Activated CD8-positive, alpha-beta T cell treated with anti-CD3 and anti-CD28 coated beads for 36 hours (primary cell): ENCODE results near the gene TAF4B. TPM values are rescaled to one million over a fixed set of nuclear protein-coding genes. Genes with fewer than 3 reads are reported as not detected.
A peak's percentile ranks its signal among the peaks of the same experiment; 100 is the strongest.

Experiments used
- ATAC-seq: fragments of 200-7000 bp; cut with Tn5 transposase; one replicate; pipeline ENCODE4 v1.10.0; 2021; ENCODE audit warnings: mild to moderate bottlenecking, moderate library complexity
- CTCF ChIA-PET: fragments of 350-600 bp; sonication (Branson Sonifier 250); formaldehyde crosslinking; loops from one replicate; lab custom pipeline; 2021; ENCODE audit warnings: antibody characterized with exemption; lab: Charles Lee
- POLR2A ChIA-PET: fragments of 350-600 bp; sonication (Branson Sonifier 250); formaldehyde crosslinking; loops from one replicate; lab custom pipeline; 2021; ENCODE audit warnings: antibody characterized with exemption; lab: Charles Lee
- DNase-seq: peaks from one replicate; pipeline ENCODE4 v3.0.0-alpha.2; 2020
- H3K27ac Mint-ChIP-seq: one replicate; pipeline ENCODE4 v1.8.0; 2021; ENCODE audit warnings: mild to moderate bottlenecking, mixed read lengths
- H3K27me3 Mint-ChIP-seq: one replicate; pipeline ENCODE4 v1.8.0; 2021; ENCODE audit warnings: mixed read lengths
- H3K36me3 Mint-ChIP-seq: one replicate; pipeline ENCODE4 v1.8.0; 2021; ENCODE audit warnings: low read depth, mixed read lengths
- H3K4me1 Mint-ChIP-seq: one replicate; pipeline ENCODE4 v1.8.0; 2021; ENCODE audit warnings: low read depth, mixed read lengths
- H3K4me3 Mint-ChIP-seq: one replicate; pipeline ENCODE4 v1.8.0; 2021; ENCODE audit warnings: mild to moderate bottlenecking, moderate library complexity, mixed read lengths
- H3K9me3 Mint-ChIP-seq: one replicate; pipeline ENCODE4 v1.8.0; 2021; ENCODE audit warnings: mixed read lengths
- intact Hi-C: fragments of 100-400 bp; cut with micrococcal nuclease; formaldehyde crosslinking; loops from one replicate; pipeline ENCODE4 v1.10.0; 2022
- total RNA-seq, 2 experiments: library from RNA; stranded (reverse); gene quantifications; one replicate each; pipeline ENCODE4 v1.2.3, GENCODE V29; 2021
- TF ChIP-seq, protein P1 (sequence below): fragments of 200-600 bp; IDR thresholded peaks from one replicate; pipeline ENCODE4 v1.8.0; 2022; ENCODE audit warnings: antibody characterized with exemption, mild to moderate bottlenecking

Gene TAF4B
- total RNA-seq, 2 experiments from 2014 or later, result 14.7 to 15.1 TPM

DNA sequence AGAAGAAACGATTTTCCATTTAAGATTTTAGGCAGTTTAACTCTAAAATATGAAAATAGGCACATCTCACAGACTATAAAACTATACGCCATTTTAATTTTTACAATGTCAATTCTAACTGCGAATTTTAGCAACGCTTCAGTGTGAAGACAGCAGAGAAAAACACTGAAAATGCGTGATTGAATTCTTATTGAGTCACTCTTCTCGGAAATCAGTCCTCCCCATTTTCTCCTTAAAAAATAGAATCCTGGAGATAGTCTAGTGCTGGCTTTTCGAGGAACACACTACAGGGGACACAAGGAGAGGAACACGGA lies 373 bp upstream of the TAF4B start:
- no peaks in the 10 kb centered on the region for H3K27me3 Mint-ChIP-seq
- peak overlapping the region; percentile 96 for H3K27ac Mint-ChIP-seq
- ATAC-seq, result peak; percentile 25
- no peak for DNase-seq
- intact Hi-C loops, result loop anchor here (2.0 to 5.0 kb wide), 2 partner anchors 33 to 134 kb away; partner anchors contain the start of gene SS18
- H3K4me3 Mint-ChIP-seq, result peak overlapping the region; percentile 95
- CTCF ChIA-PET, result no interaction called here
- no peaks in the 10 kb centered on the region for H3K9me3 Mint-ChIP-seq
- H3K36me3 Mint-ChIP-seq, result peaks cover 7% of the 10 kb centered on the region
- peaks cover 37% of the 10 kb centered on the region for H3K4me1 Mint-ChIP-seq
- TF ChIP-seq, protein P1, sequence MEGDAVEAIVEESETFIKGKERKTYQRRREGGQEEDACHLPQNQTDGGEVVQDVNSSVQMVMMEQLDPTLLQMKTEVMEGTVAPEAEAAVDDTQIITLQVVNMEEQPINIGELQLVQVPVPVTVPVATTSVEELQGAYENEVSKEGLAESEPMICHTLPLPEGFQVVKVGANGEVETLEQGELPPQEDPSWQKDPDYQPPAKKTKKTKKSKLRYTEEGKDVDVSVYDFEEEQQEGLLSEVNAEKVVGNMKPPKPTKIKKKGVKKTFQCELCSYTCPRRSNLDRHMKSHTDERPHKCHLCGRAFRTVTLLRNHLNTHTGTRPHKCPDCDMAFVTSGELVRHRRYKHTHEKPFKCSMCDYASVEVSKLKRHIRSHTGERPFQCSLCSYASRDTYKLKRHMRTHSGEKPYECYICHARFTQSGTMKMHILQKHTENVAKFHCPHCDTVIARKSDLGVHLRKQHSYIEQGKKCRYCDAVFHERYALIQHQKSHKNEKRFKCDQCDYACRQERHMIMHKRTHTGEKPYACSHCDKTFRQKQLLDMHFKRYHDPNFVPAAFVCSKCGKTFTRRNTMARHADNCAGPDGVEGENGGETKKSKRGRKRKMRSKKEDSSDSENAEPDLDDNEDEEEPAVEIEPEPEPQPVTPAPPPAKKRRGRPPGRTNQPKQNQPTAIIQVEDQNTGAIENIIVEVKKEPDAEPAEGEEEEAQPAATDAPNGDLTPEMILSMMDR, result no peak
- POLR2A ChIA-PET, result interaction anchor here (0.9 to 3.1 kb wide), 5 partner anchors 8 to 149 kb away, joined by 4 to 12 read pairs (median 5); no protein-coding TSS in a partner anchor

DNA sequence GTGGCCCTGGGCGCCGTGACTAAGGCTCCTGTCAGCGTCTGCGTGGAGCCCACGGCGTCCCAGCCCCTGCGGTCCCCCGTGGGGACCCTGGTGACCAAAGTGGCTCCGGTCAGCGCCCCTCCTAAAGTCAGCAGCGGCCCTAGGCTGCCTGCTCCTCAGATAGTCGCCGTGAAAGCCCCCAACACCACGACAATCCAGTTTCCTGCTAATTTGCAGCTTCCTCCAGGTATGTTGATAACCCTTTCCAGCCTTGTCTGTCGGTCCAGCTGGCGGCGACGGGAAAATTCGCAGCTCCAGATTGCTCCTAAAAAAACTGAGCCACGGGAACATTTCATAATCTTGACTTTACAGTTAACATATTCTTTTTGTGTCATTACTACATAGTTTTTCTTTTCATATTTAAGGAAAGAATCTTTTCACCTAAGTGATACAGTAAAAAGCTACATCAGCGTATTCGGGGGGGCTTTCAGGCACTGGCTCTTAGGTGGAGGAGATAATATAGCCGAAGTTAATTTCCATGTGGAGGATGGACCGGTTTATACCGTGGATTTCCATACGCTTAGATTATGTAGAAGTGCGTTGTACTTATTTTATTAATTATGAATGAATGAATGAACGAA lies 916 bp downstream of the TAF4B start:
- peaks cover 13% of the 10 kb centered on the region for H3K36me3 Mint-ChIP-seq
- peaks cover 45% of the 10 kb centered on the region for H3K4me1 Mint-ChIP-seq
- CTCF ChIA-PET, result no interaction called here
- H3K27me3 Mint-ChIP-seq, result no peaks in the 10 kb centered on the region
- no peaks in the 10 kb centered on the region for H3K9me3 Mint-ChIP-seq
- no peak for DNase-seq
- no peak for ATAC-seq
- TF ChIP-seq, protein P1, result no peak
- POLR2A ChIA-PET, result interaction anchor here (0.8 to 3.1 kb wide), 10 partner anchors 8 to 150 kb away, joined by 3 to 12 read pairs (median 4); no protein-coding TSS in a partner anchor
- peak overlapping the region; percentile 86 for H3K27ac Mint-ChIP-seq
- intact Hi-C loops, result loop anchor here (2.0 to 5.0 kb wide), 2 partner anchors 34 to 135 kb away; partner anchors contain the start of gene SS18
- H3K4me3 Mint-ChIP-seq, result peak overlapping the region; percentile 95

DNA sequence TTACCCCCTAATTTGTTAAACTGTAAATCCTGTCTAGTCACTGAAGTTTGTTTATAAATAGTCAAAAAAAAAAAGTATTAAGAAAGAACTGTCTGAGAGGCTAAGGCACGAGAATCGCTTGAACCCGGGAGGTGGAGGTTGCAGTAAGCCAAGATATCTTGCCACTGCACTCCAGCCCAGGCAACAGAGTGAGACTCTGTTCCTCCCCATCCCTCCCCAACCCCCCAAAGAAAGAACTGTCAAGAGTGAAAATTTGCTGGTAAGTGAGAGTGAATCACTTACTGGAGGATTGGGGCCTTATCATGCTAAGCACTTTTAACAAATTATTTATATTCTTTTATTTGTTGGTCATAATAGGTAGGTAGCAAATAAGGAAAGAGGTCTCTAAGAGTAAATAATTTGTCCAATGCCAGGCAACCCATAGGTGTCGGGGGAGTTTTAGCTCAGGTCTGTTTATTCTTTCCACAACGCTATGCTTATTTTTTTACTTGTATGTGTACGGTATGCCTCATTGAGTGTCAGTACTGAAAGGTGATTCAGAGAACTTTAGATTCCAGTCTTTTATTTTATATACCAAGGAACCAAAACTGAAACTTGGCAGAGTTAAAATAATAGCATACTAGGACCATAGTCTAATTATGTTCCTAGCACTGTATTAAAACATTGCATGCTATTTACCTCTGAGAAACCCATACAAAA lies 2.5 kb downstream of the TAF4B start:
- ATAC-seq (no peak), DNase-seq (no peak)
- H3K4me3 Mint-ChIP-seq, result peak overlapping the region; percentile 95
- peaks cover 14% of the 10 kb centered on the region for H3K36me3 Mint-ChIP-seq
- TF ChIP-seq, protein P1, result no peak
- intact Hi-C loops, result loop anchor here (5.0 kb wide), 1 partner anchor 136 kb away; the partner anchor contains the start of gene SS18
- no peaks in the 10 kb centered on the region for H3K27me3 Mint-ChIP-seq
- ChIA-PET CTCF (no interaction called here), POLR2A (no interaction called here)
- peaks cover 55% of the 10 kb centered on the region for H3K4me1 Mint-ChIP-seq
- H3K27ac Mint-ChIP-seq, result no peak overlapping the region
- no peaks in the 10 kb centered on the region for H3K9me3 Mint-ChIP-seq

DNA sequence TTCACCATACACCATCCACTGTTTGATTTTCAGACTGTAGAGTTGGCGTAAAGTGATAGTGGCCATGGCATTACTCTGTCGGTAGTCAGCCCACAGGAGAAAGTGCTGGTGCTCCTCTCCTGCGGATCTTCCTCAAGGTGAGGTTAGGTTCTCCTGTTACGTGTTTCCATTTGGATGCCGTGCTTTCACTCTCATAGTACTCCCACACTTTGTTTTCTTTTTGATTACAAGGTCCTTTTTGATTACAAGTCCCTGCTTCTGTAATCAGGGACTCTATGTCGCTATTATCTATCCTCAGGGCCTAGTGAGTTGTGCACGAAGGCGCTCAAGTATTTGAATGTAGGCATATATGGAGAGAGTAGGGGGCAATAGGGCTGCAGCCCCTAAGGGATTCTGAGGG lies 4.3 kb downstream of the TAF4B start:
- peaks cover 62% of the 10 kb centered on the region for H3K4me1 Mint-ChIP-seq
- ATAC-seq, result no peak

More for the DNA sequence above, 4.3 kb downstream of the TAF4B start:
- H3K4me3 Mint-ChIP-seq, result no peak overlapping the region
- CTCF ChIA-PET, result no interaction called here
- H3K27me3 Mint-ChIP-seq, result no peaks in the 10 kb centered on the region
- TF ChIP-seq, protein P1, result no peak
- H3K27ac Mint-ChIP-seq, result no peak overlapping the region
- peaks cover 14% of the 10 kb centered on the region for H3K36me3 Mint-ChIP-seq
- no peak for DNase-seq
- intact Hi-C loops, result no loop called here
- H3K9me3 Mint-ChIP-seq, result no peaks in the 10 kb centered on the region
- POLR2A ChIA-PET, result no interaction called here
